Right atrium auricular region (tissue), 2 donors: ENCODE data around the gene DOK6. TPM values are rescaled to one million over a fixed set of nuclear protein-coding genes. Genes with fewer than 3 reads are reported as not detected.
"Not testable (repeated sequence)": the region's sequence is repeated elsewhere in the genome, so short reads cannot be mapped to it uniquely, and the experiment has no call there.

ENCODE experiments used
- DNase-seq: peaks from one replicate; pipeline ENCODE4 v3.0.0-alpha.2; 2019; ENCODE audit warnings: low spot score
- H3K27ac ChIP-seq, 2 donors: fragments of 200-600 bp; sonication (generic); 1 replicate in 1 of 2; 2 replicates in 1 of 2; pipeline ENCODE4 v1.5.1; 2016 to 2019
- H3K27me3 ChIP-seq, 2 donors: fragments of 200-600 bp; sonication (generic); one replicate each; pipeline versions ENCODE4 v1.5.1 to v1.6.0; 2017 to 2019
- H3K36me3 ChIP-seq: fragments of 200-600 bp; sonication (generic); one replicate; pipeline ENCODE4 v1.5.1; 2016
- H3K4me1 ChIP-seq, 2 donors: fragments of 200-600 bp; sonication (generic); one replicate each; pipeline versions ENCODE4 v1.5.1 to v1.6.0; 2017 to 2019
- H3K4me3 ChIP-seq, 2 donors: fragments of 200-600 bp; sonication (generic); 1 replicate in 1 of 2; 2 replicates in 1 of 2; pipeline ENCODE4 v1.5.1; 2017 to 2019; ENCODE audit warnings: mild to moderate bottlenecking in 1 of 2, moderate library complexity in 1 of 2
- H3K9me3 ChIP-seq, 2 donors: fragments of 200-600 bp; sonication (generic); one replicate each; pipeline ENCODE4 v1.5.1; 2019
- CTCF ChIP-seq, 2 donors: fragments of 200-600 bp; sonication (generic); IDR thresholded peaks; one replicate each; pipeline ENCODE4 v1.5.1; 2019; ENCODE audit warnings: antibody characterized with exemption in 2 of 2
- total RNA-seq, 2 donors: library from RNA; depleted of rRNA; stranded (reverse); fragments of >200 nt; gene quantifications; one replicate each; pipeline ENCODE4 v1.1.0, GENCODE V29; 2016

DOK6 gene
- total RNA-seq, 2 donors from 2014 or later, result 2.0 to 5.7 TPM

- Histone ChIP-seq H3K4me1 (no peaks in the 10 kb centered on the region), H3K4me3 (no peak overlapping the region), H3K27ac (no peak overlapping the region), H3K9me3 (no peaks in the 10 kb centered on the region), H3K27me3 (no peaks in the 10 kb centered on the region), H3K36me3 (no peaks in the 10 kb centered on the region)
- TF ChIP-seq CTCF (IDR thresholded peaks at IDR 0.05), result no peak
- DNase-seq, result no peak
Observed at GRCh38 chr18:69655816-69656215, 255.1 kb downstream of the DOK6 start.

- no peak for TF ChIP-seq CTCF (IDR thresholded peaks at IDR 0.05)
- Histone ChIP-seq H3K36me3 (no peaks in the 10 kb centered on the region), H3K4me3 (no peak overlapping the region), H3K9me3 (no peaks in the 10 kb centered on the region), H3K27ac (no peak overlapping the region), H3K27me3 (no peaks in the 10 kb centered on the region), H3K4me1 (peaks cover 0 to 7% of the 10 kb centered on the region in 2 donors)
- no peak for DNase-seq
Observed at GRCh38 chr18:69658103-69658502, 257.4 kb downstream of the DOK6 start.

- no peak for DNase-seq
- H3K36me3 ChIP-seq, result no peaks in the 10 kb centered on the region
- no peak overlapping the region for H3K4me3 ChIP-seq
- H3K9me3 ChIP-seq, result no peaks in the 10 kb centered on the region
- H3K27me3 ChIP-seq, result no peaks in the 10 kb centered on the region
- no peak overlapping the region for H3K27ac ChIP-seq
- peaks cover 0 to 8% of the 10 kb centered on the region in 2 donors for H3K4me1 ChIP-seq
- no peak for TF ChIP-seq CTCF (IDR thresholded peaks at IDR 0.05)
Observed at GRCh38 chr18:69658685-69659084, 258.0 kb downstream of the DOK6 start.

- no peaks in the 10 kb centered on the region for H3K36me3 ChIP-seq
- H3K27me3 ChIP-seq, result no peaks in the 10 kb centered on the region
- no peak overlapping the region for H3K4me3 ChIP-seq
- H3K9me3 ChIP-seq, result no peaks in the 10 kb centered on the region
- TF ChIP-seq CTCF (IDR thresholded peaks at IDR 0.05), result no peak
- H3K27ac ChIP-seq, result no peak overlapping the region
- no peak for DNase-seq
- H3K4me1 ChIP-seq, result peaks cover 0 to 8% of the 10 kb centered on the region in 2 donors
Observed at GRCh38 chr18:69659142-69659651, 258.5 kb downstream of the DOK6 start.

GRCh38 chr18:69662090-69662489 lies 261.4 kb downstream of the DOK6 start:
- H3K27me3 ChIP-seq, DNase-seq, H3K36me3 ChIP-seq, H3K9me3 ChIP-seq, H3K4me3 ChIP-seq, H3K27ac ChIP-seq, H3K4me1 ChIP-seq: not testable (repeated sequence)

- Histone ChIP-seq H3K27me3 (no peaks in the 10 kb centered on the region), H3K4me3 (no peak overlapping the region), H3K4me1 (peaks cover 0 to 8% of the 10 kb centered on the region in 2 donors), H3K27ac (no peak overlapping the region), H3K36me3 (no peaks in the 10 kb centered on the region), H3K9me3 (no peaks in the 10 kb centered on the region)
- DNase-seq, result no peak
- no peak for TF ChIP-seq CTCF (IDR thresholded peaks at IDR 0.05)
Observed at GRCh38 chr18:69664399-69664798, 263.7 kb downstream of the DOK6 start.
